WTC11 (cell line): ENCODE measurements around the gene TCF12. TPM values are rescaled to one million over a fixed set of nuclear protein-coding genes. Genes with fewer than 3 reads are reported as not detected.
"Not testable (repeated sequence)": the region's sequence is repeated elsewhere in the genome, so short reads cannot be mapped to it uniquely, and the experiment has no call there.

Experiments
- ATAC-seq: fragments of 200-7000 bp; cut with Tn5 transposase; 2 replicates; pipeline ENCODE4 v1.10.0; 2021; ENCODE audit warnings: mild to moderate bottlenecking, moderate library complexity
- CTCF ChIA-PET: fragments of 300-600 bp; sonication (Branson Sonifier 250); formaldehyde crosslinking; loops from one replicate; lab custom pipeline; 2021; ENCODE audit warnings: antibody characterized with exemption; lab: Charles Lee
- POLR2A ChIA-PET: fragments of 350-600 bp; sonication (Branson Sonifier 250); formaldehyde crosslinking; loops from one replicate; lab custom pipeline; 2021; ENCODE audit warnings: antibody characterized with exemption; lab: Charles Lee
- DNase-seq: peaks from one replicate; pipeline ENCODE4 v3.0.0; 2021; ENCODE audit warnings: low spot score
- H3K27ac Mint-ChIP-seq: 2 replicates; pipeline ENCODE4 v1.8.0; 2021; ENCODE audit warnings: mixed read lengths
- H3K27me3 Mint-ChIP-seq: 2 replicates; pipeline ENCODE4 v1.8.0; 2021; ENCODE audit warnings: low read depth, mild to moderate bottlenecking, moderate library complexity, mixed read lengths
- H3K36me3 Mint-ChIP-seq: 2 replicates; pipeline ENCODE4 v1.8.0; 2021; ENCODE audit warnings: mixed read lengths
- H3K4me1 Mint-ChIP-seq: 2 replicates; pipeline ENCODE4 v1.8.0; 2022; ENCODE audit warnings: mixed read lengths
- H3K4me3 Mint-ChIP-seq: 2 replicates; pipeline ENCODE4 v1.8.0; 2021; ENCODE audit warnings: mild to moderate bottlenecking, moderate library complexity, mixed read lengths
- H3K9me3 Mint-ChIP-seq: 2 replicates; pipeline ENCODE4 v1.8.0; 2021; ENCODE audit warnings: mixed read lengths
- CREM ChIP-seq: sonication (generic); formaldehyde crosslinking; IDR thresholded peaks from 2 replicates; pipeline ENCODE4 v1.8.1; 2022; ENCODE audit warnings: mild to moderate bottlenecking, missing genetic modification reagents, moderate library complexity
- FOXJ3 ChIP-seq: sonication (generic); formaldehyde crosslinking; IDR thresholded peaks from 2 replicates; pipeline ENCODE4 v1.9.0; 2021; ENCODE audit warnings: missing genetic modification reagents, mild to moderate bottlenecking, borderline replicate concordance
- FOXP1 ChIP-seq: sonication (generic); formaldehyde crosslinking; IDR thresholded peaks from 2 replicates; pipeline ENCODE4 v1.8.0; 2022; ENCODE audit warnings: missing genetic modification reagents, mild to moderate bottlenecking, moderate library complexity, borderline replicate concordance
- KAT7 ChIP-seq: sonication (generic); formaldehyde crosslinking; IDR thresholded peaks from 2 replicates; pipeline ENCODE4 v1.8.1; 2023; ENCODE audit warnings: missing genetic modification reagents, mild to moderate bottlenecking, borderline replicate concordance
- NFATC4 ChIP-seq: fragments of 250-450 bp; sonication (Bioruptor Pico); IDR thresholded peaks from 2 replicates; pipeline ENCODE4 v1.9.0; 2021; ENCODE audit warnings: mild to moderate bottlenecking
- NFE2L1 ChIP-seq: sonication (generic); formaldehyde crosslinking; IDR thresholded peaks from 2 replicates; pipeline ENCODE4 v1.8.1; 2023; ENCODE audit warnings: missing genetic modification reagents
- NFYB ChIP-seq: sonication (generic); formaldehyde crosslinking; conservative IDR thresholded peaks from 2 replicates; pipeline ENCODE4 v1.8.0; 2022; ENCODE audit warnings: low read depth, missing genetic modification reagents
- NR3C1 ChIP-seq: sonication (generic); formaldehyde crosslinking; conservative IDR thresholded peaks from 2 replicates; pipeline ENCODE4 v1.8.1; 2023; ENCODE audit warnings: low read depth, mild to moderate bottlenecking, missing genetic modification reagents
- RORB ChIP-seq: fragments of 250-450 bp; sonication (Bioruptor Pico); IDR thresholded peaks from 2 replicates; pipeline ENCODE4 v1.9.0; 2021; ENCODE audit warnings: mild to moderate bottlenecking
- TP53 ChIP-seq: sonication (generic); formaldehyde crosslinking; IDR thresholded peaks from 2 replicates; pipeline ENCODE4 v1.8.1; 2023; ENCODE audit warnings: mild to moderate bottlenecking, missing genetic modification reagents
- ZNF219 ChIP-seq: sonication (generic); formaldehyde crosslinking; IDR thresholded peaks from 2 replicates; pipeline ENCODE4 v1.8.0; 2023; ENCODE audit warnings: missing genetic modification reagents, mild to moderate bottlenecking, borderline replicate concordance
- ZNF232 ChIP-seq: sonication (generic); formaldehyde crosslinking; IDR thresholded peaks from 2 replicates; pipeline ENCODE4 v1.8.0; 2022; ENCODE audit warnings: mild to moderate bottlenecking, missing genetic modification reagents
- ZNF423 ChIP-seq: fragments of 250-450 bp; sonication (Bioruptor Pico); IDR thresholded peaks from 2 replicates; pipeline ENCODE4 v2.1.2; 2022; ENCODE audit warnings: mild to moderate bottlenecking, moderate library complexity
- ZNF671 ChIP-seq: fragments of 250-450 bp; sonication (Bioruptor Pico); IDR thresholded peaks from 2 replicates; pipeline ENCODE4 v1.8.0; 2021; ENCODE audit warnings: mild to moderate bottlenecking
- total RNA-seq: library from RNA; stranded (reverse); gene quantifications from 3 replicates; pipeline ENCODE4 v1.2.3, GENCODE V29; 2021
- TF ChIP-seq, protein P1 (sequence below): fragments of 250-450 bp; sonication (Bioruptor Pico); IDR thresholded peaks from 2 replicates; pipeline ENCODE4 v1.9.0; 2021; ENCODE audit warnings: mild to moderate bottlenecking
- TF ChIP-seq, protein P2 (sequence below): fragments of 250-450 bp; sonication (Bioruptor Pico); IDR thresholded peaks from 2 replicates; pipeline ENCODE4 v2.1.2; 2022; ENCODE audit warnings: mild to moderate bottlenecking, moderate library complexity
- TF ChIP-seq, protein P3 (sequence below): sonication (generic); formaldehyde crosslinking; IDR thresholded peaks from 2 replicates; pipeline ENCODE4 v1.8.1; 2023; ENCODE audit warnings: mild to moderate bottlenecking, missing genetic modification reagents, moderate library complexity
- TF ChIP-seq, protein P4 (sequence below): fragments of 250-450 bp; sonication (Bioruptor Pico); IDR thresholded peaks from 2 replicates; pipeline ENCODE4 v1.9.0; 2021; ENCODE audit warnings: mild to moderate bottlenecking

Gene TCF12
- total RNA-seq, 1 experiment from 2014 or later, result 73.2 TPM

DNA sequence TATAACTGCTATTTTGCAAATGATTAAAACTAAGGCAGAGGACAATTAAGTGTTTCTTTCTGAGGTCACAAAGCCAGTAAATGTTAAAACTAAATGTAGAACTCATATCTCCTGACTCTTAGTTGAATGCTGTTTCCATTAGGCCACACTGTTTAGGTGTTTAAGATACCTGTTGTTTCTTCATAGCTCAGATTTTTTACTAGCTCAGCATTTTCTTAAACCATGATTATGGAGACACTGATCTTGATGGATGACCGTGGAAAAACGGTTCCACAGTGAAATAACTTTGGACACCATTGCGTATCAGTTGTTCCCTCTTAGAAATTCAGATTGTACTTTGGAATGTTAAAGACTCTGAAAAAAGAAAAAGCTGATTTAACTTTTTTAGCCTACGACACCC, 177.5 kb downstream of the TCF12 start (continued):
- TF ChIP-seq ZNF219 (no peak), NFE2L1 (CRISPR knock-in tag) (no peak), RORB (CRISPR knock-in tag) (no peak), NFYB (CRISPR knock-in tag) (no peak), TP53 (CRISPR knock-in tag) (no peak), CREM (CRISPR knock-in tag) (no peak), KAT7 (CRISPR knock-in tag) (no peak)
- TF ChIP-seq, protein P1, sequence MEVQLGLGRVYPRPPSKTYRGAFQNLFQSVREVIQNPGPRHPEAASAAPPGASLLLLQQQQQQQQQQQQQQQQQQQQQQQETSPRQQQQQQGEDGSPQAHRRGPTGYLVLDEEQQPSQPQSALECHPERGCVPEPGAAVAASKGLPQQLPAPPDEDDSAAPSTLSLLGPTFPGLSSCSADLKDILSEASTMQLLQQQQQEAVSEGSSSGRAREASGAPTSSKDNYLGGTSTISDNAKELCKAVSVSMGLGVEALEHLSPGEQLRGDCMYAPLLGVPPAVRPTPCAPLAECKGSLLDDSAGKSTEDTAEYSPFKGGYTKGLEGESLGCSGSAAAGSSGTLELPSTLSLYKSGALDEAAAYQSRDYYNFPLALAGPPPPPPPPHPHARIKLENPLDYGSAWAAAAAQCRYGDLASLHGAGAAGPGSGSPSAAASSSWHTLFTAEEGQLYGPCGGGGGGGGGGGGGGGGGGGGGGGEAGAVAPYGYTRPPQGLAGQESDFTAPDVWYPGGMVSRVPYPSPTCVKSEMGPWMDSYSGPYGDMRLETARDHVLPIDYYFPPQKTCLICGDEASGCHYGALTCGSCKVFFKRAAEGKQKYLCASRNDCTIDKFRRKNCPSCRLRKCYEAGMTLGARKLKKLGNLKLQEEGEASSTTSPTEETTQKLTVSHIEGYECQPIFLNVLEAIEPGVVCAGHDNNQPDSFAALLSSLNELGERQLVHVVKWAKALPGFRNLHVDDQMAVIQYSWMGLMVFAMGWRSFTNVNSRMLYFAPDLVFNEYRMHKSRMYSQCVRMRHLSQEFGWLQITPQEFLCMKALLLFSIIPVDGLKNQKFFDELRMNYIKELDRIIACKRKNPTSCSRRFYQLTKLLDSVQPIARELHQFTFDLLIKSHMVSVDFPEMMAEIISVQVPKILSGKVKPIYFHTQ (CRISPR knock-in tag), result no peak

DNA sequence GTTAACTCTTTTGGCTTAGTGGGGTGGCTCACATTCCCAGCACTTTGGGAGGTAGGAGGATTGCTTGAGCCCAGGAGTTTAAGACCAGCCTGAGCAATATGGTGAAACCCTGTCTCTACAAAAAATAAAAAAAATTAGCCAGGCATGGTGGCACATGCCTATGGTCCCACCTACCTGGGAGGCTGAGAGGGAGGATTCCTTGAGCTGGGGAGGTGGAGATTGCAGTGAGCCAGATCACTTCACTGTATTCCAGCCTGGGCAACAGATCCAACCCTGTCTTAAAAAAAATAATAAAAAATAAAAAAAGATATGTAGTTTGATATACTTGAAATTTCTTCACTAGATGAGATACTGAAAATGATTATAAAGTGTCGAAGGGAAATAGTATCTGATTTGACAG, 178.8 kb downstream of the TCF12 start:
- CTCF ChIA-PET, result no interaction called here
- H3K9me3 Mint-ChIP-seq, result no peaks in the 10 kb centered on the region
- no peak for DNase-seq
- peaks cover 31% of the 10 kb centered on the region for H3K4me1 Mint-ChIP-seq
- no peaks in the 10 kb centered on the region for H3K27me3 Mint-ChIP-seq
- TF ChIP-seq NR3C1 (CRISPR knock-in tag), result no peak
- TF ChIP-seq, protein P2, sequence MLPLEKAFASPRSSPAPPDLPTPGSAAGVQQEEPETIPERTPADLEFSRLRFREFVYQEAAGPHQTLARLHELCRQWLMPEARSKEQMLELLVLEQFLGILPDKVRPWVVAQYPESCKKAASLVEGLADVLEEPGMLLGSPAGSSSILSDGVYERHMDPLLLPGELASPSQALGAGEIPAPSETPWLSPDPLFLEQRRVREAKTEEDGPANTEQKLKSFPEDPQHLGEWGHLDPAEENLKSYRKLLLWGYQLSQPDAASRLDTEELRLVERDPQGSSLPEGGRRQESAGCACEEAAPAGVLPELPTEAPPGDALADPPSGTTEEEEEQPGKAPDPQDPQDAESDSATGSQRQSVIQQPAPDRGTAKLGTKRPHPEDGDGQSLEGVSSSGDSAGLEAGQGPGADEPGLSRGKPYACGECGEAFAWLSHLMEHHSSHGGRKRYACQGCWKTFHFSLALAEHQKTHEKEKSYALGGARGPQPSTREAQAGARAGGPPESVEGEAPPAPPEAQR, result no peak
- no peak for TF ChIP-seq FOXJ3 (CRISPR knock-in tag)
- TF ChIP-seq ZNF232 (CRISPR knock-in tag), result no peak
- TF ChIP-seq, protein P3, sequence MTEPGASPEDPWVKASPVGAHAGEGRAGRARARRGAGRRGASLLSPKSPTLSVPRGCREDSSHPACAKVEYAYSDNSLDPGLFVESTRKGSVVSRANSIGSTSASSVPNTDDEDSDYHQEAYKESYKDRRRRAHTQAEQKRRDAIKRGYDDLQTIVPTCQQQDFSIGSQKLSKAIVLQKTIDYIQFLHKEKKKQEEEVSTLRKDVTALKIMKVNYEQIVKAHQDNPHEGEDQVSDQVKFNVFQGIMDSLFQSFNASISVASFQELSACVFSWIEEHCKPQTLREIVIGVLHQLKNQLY (CRISPR knock-in tag), result no peak
- TF ChIP-seq ZNF671 (CRISPR knock-in tag), result no peak
- TF ChIP-seq, protein P4, sequence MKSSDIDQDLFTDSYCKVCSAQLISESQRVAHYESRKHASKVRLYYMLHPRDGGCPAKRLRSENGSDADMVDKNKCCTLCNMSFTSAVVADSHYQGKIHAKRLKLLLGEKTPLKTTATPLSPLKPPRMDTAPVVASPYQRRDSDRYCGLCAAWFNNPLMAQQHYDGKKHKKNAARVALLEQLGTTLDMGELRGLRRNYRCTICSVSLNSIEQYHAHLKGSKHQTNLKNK (CRISPR knock-in tag), result no peak
- TF ChIP-seq FOXP1 (CRISPR knock-in tag), result no peak
- no peak for TF ChIP-seq ZNF423
- no peak for TF ChIP-seq NFATC4 (CRISPR knock-in tag)
- POLR2A ChIA-PET, result no interaction called here
- no peak for ATAC-seq
- no peak overlapping the region for H3K4me3 Mint-ChIP-seq
- H3K27ac Mint-ChIP-seq, result no peak overlapping the region
- H3K36me3 Mint-ChIP-seq, result no peaks in the 10 kb centered on the region

DNA sequence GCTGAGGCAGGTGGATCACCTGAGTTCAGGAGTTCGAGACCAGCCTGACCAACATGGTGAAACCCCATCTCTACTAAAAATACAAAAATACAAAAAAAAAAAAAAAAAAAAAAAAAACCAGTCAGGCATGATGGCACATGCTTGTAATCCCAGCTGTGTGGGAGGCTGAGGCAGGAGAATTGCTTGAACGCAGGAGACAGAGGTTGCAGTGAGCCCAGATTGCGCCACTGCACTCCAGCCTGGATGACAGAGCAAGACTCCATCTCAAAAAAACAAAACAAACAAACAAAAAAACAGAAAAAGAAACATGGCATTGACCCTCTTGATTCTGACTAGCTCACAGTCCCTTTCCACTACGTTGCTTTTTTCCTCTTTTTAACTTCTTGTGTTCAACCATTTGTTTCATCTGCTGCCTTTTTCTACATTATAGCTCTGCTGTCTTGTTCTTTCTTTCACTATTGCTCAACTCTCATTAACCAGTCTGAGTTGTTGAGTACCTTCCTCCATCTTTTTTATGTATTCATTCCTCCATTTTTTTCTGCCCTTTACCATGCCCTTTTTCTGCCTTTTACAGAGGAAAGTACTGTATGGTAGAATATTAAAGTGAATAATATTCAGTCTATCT, 179.6 kb downstream of the TCF12 start:
- Mint-ChIP-seq H3K4me1 (peaks cover 28% of the 10 kb centered on the region), H3K27ac (peak overlapping the region; percentile 69; the same call in 1 of the 2 replicates)
- not testable (repeated sequence) for H3K27me3 Mint-ChIP-seq, DNase-seq, H3K9me3 Mint-ChIP-seq, ATAC-seq, H3K4me3 Mint-ChIP-seq, H3K36me3 Mint-ChIP-seq
- POLR2A ChIA-PET, result interaction anchor here (0.6 kb wide), 2 partner anchors 60 to 108 kb away, joined by 3 to 4 read pairs; no protein-coding TSS in a partner anchor
- CTCF ChIA-PET, result interaction anchor here (0.6 kb wide), 1 partner anchor 45 kb away, joined by 3 read pairs; no protein-coding TSS in a partner anchor
